BE2C (cell line): ENCODE results near the gene SPECC1L.

Experiments
- DNase-seq: peaks from one replicate; pipeline ENCODE4 v3.0.0-alpha.2; 2020
- H3K27me3 ChIP-seq: fragments of 250-450 bp; sonication (Bioruptor Pico); 2 replicates; pipeline ENCODE4 v1.5.1; 2020; ENCODE audit warnings: mild to moderate bottlenecking
- H3K36me3 ChIP-seq: fragments of 250-450 bp; sonication (Bioruptor Pico); 2 replicates; pipeline ENCODE4 v1.5.1; 2020; ENCODE audit warnings: mild to moderate bottlenecking
- H3K4me1 ChIP-seq: fragments of 250-450 bp; sonication (Bioruptor Pico); 2 replicates; pipeline ENCODE4 v1.5.1; 2020
- H3K4me3 ChIP-seq: 2 replicates; pipeline ENCODE4 v1.5.1; 2011; ENCODE audit warnings: low read depth, low read length
- H3K9me3 ChIP-seq: fragments of 250-450 bp; sonication (Bioruptor Pico); 2 replicates; pipeline ENCODE4 v1.5.1; 2020
- CTCF ChIP-seq: IDR thresholded peaks from 2 replicates; pipeline ENCODE4 v1.5.1; 2012; ENCODE audit warnings: mild to moderate bottlenecking, low read depth, low read length

The SPECC1L gene

GRCh38 chr22:24465566-24465965, 194.9 kb downstream of the SPECC1L start:
- Histone ChIP-seq H3K36me3 (no peaks in the 10 kb centered on the region), H3K9me3 (no peaks in the 10 kb centered on the region), H3K27me3 (no peaks in the 10 kb centered on the region), H3K4me3 (no peak overlapping the region), H3K4me1 (no peaks in the 10 kb centered on the region)
- TF ChIP-seq CTCF, result no peak
- no peak for DNase-seq

- H3K4me1 ChIP-seq, result no peaks in the 10 kb centered on the region
- H3K9me3 ChIP-seq, result no peaks in the 10 kb centered on the region
- H3K27me3 ChIP-seq, result no peaks in the 10 kb centered on the region
- H3K36me3 ChIP-seq, result no peaks in the 10 kb centered on the region
- no peak for DNase-seq
- H3K4me3 ChIP-seq, result no peak overlapping the region
- no peak for TF ChIP-seq CTCF
Observed at GRCh38 chr22:24465975-24466374, 195.3 kb downstream of the SPECC1L start.

- Histone ChIP-seq H3K27me3 (no peaks in the 10 kb centered on the region), H3K4me3 (no peak overlapping the region), H3K36me3 (no peaks in the 10 kb centered on the region), H3K4me1 (no peaks in the 10 kb centered on the region), H3K9me3 (no peaks in the 10 kb centered on the region)
- no peak for TF ChIP-seq CTCF
- no peak for DNase-seq
Observed at GRCh38 chr22:24466716-24467328, 196.2 kb downstream of the SPECC1L start.

GRCh38 chr22:24467340-24467739, 196.7 kb downstream of the SPECC1L start:
- DNase-seq, result no peak
- Histone ChIP-seq H3K4me3 (no peak overlapping the region), H3K4me1 (no peaks in the 10 kb centered on the region), H3K9me3 (no peaks in the 10 kb centered on the region), H3K36me3 (no peaks in the 10 kb centered on the region), H3K27me3 (no peaks in the 10 kb centered on the region)
- TF ChIP-seq CTCF, result no peak
